ENCODE data around the gene TJP3. TPM values are rescaled to one million over a fixed set of nuclear protein-coding genes. Genes with fewer than 3 reads are reported as not detected.

TJP3 gene
- total and polyA plus RNA-seq, 4 donors, result 18.4 to 57.8 (median 49.6) TPM

GRCh38 chr19:3697094-3697493 lies 11.1 kb upstream of the TJP3 start:
- H3K9me3 ChIP-seq (ENCODE audit: control insufficient read depth in 4 of 4, insufficient read depth in 3 of 4, low read length in 3 of 4), result no peaks in the 10 kb centered on the region
- ATAC-seq (ENCODE audit: insufficient read depth, low FRiP score), result no peak
- no peaks in the 10 kb centered on the region for H3K27me3 ChIP-seq (ENCODE audit: control insufficient read depth in 3 of 3, insufficient read depth in 3 of 3, low read length in 2 of 3)
- H3K9ac ChIP-seq (ENCODE audit: insufficient read depth in 1 of 2, low read length in 2 of 2), result no peak overlapping the region
- H3K4me1 ChIP-seq (ENCODE audit: control insufficient read depth in 5 of 5, insufficient read depth in 5 of 5, low read length in 5 of 5), result peaks cover 0 to 10% (median 0%) of the 10 kb centered on the region in 5 donors
- no peak for DNase-seq
- WGBS, 2 donors, result 94 to 97% methylated on average over 30 of the region's 30 CpGs
- no peak for TF ChIP-seq CTCF (IDR thresholded peaks at IDR 0.05; ENCODE audit: control extremely low read depth, extremely low read depth)
- H3K36me3 ChIP-seq (ENCODE audit: control insufficient read depth in 4 of 4, insufficient read depth in 4 of 4, low read length in 4 of 4), result peaks cover 0 to 6% (median 0%) of the 10 kb centered on the region in 4 donors
- H3K4me3 ChIP-seq, result no peak overlapping the region
- no peak overlapping the region for H3K27ac ChIP-seq (ENCODE audit: low read depth in 1 of 2, low read length in 1 of 2)

GRCh38 chr19:3697671-3698385 lies 10.4 kb upstream of the TJP3 start:
- no peaks in the 10 kb centered on the region for H3K27me3 ChIP-seq (ENCODE audit: control insufficient read depth in 3 of 3, insufficient read depth in 3 of 3, low read length in 2 of 3)
- 89 to 91% methylated on average over 43 of the region's 43 CpGs for WGBS, 2 donors
- ATAC-seq (ENCODE audit: insufficient read depth, low FRiP score) (no peak), DNase-seq (no peak)
- peaks cover 0 to 6% (median 0%) of the 10 kb centered on the region in 4 donors for H3K36me3 ChIP-seq (ENCODE audit: control insufficient read depth in 4 of 4, insufficient read depth in 4 of 4, low read length in 4 of 4)
- H3K9me3 ChIP-seq (ENCODE audit: control insufficient read depth in 4 of 4, insufficient read depth in 3 of 4, low read length in 3 of 4), result no peaks in the 10 kb centered on the region
- no peak overlapping the region for H3K4me3 ChIP-seq
- peaks cover 0 to 10% (median 0%) of the 10 kb centered on the region in 5 donors for H3K4me1 ChIP-seq (ENCODE audit: control insufficient read depth in 5 of 5, insufficient read depth in 5 of 5, low read length in 5 of 5)
- no peak for TF ChIP-seq CTCF (IDR thresholded peaks at IDR 0.05; ENCODE audit: control extremely low read depth, extremely low read depth)
- no peak overlapping the region for H3K9ac ChIP-seq (ENCODE audit: insufficient read depth in 1 of 2, low read length in 2 of 2)
- H3K27ac ChIP-seq (ENCODE audit: low read depth in 1 of 2, low read length in 1 of 2), result no peak overlapping the region

- Histone ChIP-seq H3K36me3 (ENCODE audit: control insufficient read depth in 4 of 4, insufficient read depth in 4 of 4, low read length in 4 of 4) (peaks cover 0 to 6% (median 0%) of the 10 kb centered on the region in 4 donors), H3K4me1 (ENCODE audit: control insufficient read depth in 5 of 5, insufficient read depth in 5 of 5, low read length in 5 of 5) (peaks cover 0 to 10% (median 0%) of the 10 kb centered on the region in 5 donors), H3K4me3 (no peak overlapping the region), H3K27me3 (ENCODE audit: control insufficient read depth in 3 of 3, insufficient read depth in 3 of 3, low read length in 2 of 3) (no peaks in the 10 kb centered on the region), H3K9me3 (ENCODE audit: control insufficient read depth in 4 of 4, insufficient read depth in 3 of 4, low read length in 3 of 4) (no peaks in the 10 kb centered on the region), H3K9ac (ENCODE audit: insufficient read depth in 1 of 2, low read length in 2 of 2) (no peak overlapping the region), H3K27ac (ENCODE audit: low read depth in 1 of 2, low read length in 1 of 2) (peak overlapping the region in 1 of 2 donors; percentile 8)
- ATAC-seq (ENCODE audit: insufficient read depth, low FRiP score) (no peak), DNase-seq (no peak)
- TF ChIP-seq CTCF (IDR thresholded peaks at IDR 0.05; ENCODE audit: control extremely low read depth, extremely low read depth), result no peak
- 63% methylated on average over 12 of the region's 12 CpGs for WGBS, 2 donors
Measured at GRCh38 chr19:3698386-3698950, 9.7 kb upstream of the TJP3 start.

Measured in lung (tissue), 12 donors.